ENCODE measurements around the gene RNF150.

RNF150 gene

GRCh38 chr4:140856621-140857062 is 276.6 kb downstream of the RNF150 start (continued):
- no peak for TF ChIP-seq ZBTB10 (tag by site-specific recombination; IDR thresholded peaks at IDR 0.05)
- peak; percentile 71 for TF ChIP-seq ZNF10 (tag by site-specific recombination; IDR thresholded peaks at IDR 0.05)
- 0 out of 2 replicates have a peak, but pooled peaks have one; percentile 60 for TF ChIP-seq ZNF600 (tag by site-specific recombination; IDR thresholded peaks at IDR 0.05)

GRCh38 chr4:140854168-140854567 is 279.1 kb downstream of the RNF150 start:
- POLR2A ChIA-PET: interaction anchor here (2.1 kb wide), 1 partner anchor 481 kb away, joined by 5 read pairs; the partner anchor contains the start of gene SCOC
- TF ChIP-seq KLF17 (tag by site-specific recombination; IDR thresholded peaks at IDR 0.05) (no peak), ZNF366 (tag by site-specific recombination; conservative IDR thresholded peaks at IDR 0.05) (no peak)
- Histone ChIP-seq H3K27ac (ENCODE audit: extremely low read depth, low read depth, low read length) (no peak overlapping the region), H3K4me3 (ENCODE audit: low read depth, low read length) (no peak overlapping the region), H3K36me3 (ENCODE audit: control insufficient read depth in 2 of 2, insufficient read depth in 1 of 2, low read length in 2 of 2) (no peaks in the 10 kb centered on the region), H3K9me3 (ENCODE audit: control insufficient read depth, insufficient read depth, low read depth, low read length) (no peaks in the 10 kb centered on the region), H3K4me1 (ENCODE audit: control insufficient read depth, insufficient read depth, low read length) (peaks cover 7% of the 10 kb centered on the region)
- CTCF ChIA-PET: interaction anchor here (0.7 to 2.5 kb wide), 3 partner anchors 24 to 494 kb away, joined by 3 to 12 read pairs (median 3); no protein-coding TSS in a partner anchor

GRCh38 chr4:140851804-140852203 is 281.5 kb downstream of the RNF150 start:
- ChIA-PET POLR2A (interaction anchor here (1.1 kb wide), 1 partner anchor 95 kb away, joined by 3 read pairs; no protein-coding TSS in a partner anchor), CTCF (interaction anchor here (0.6 to 1.6 kb wide), 11 partner anchors 9 to 492 kb away, joined by 3 to 13 read pairs (median 4); partner anchors contain the start of genes RNF150, SCOC and TBC1D9)
- H3K36me3 ChIP-seq (ENCODE audit: control insufficient read depth in 2 of 2, insufficient read depth in 1 of 2, low read length in 2 of 2): no peaks in the 10 kb centered on the region
- H3K9me3 ChIP-seq (ENCODE audit: control insufficient read depth, insufficient read depth, low read depth, low read length): no peaks in the 10 kb centered on the region
- 0 out of 2 replicates have a peak, but pooled peaks cover 3% of the 10 kb centered on the region for H3K4me1 ChIP-seq (ENCODE audit: control insufficient read depth, insufficient read depth, low read length)
- H3K4me3 ChIP-seq (ENCODE audit: low read depth, low read length): no peak overlapping the region
- no peak overlapping the region for H3K27ac ChIP-seq (ENCODE audit: extremely low read depth, low read depth, low read length)
- TF ChIP-seq ZNF629 (tag by site-specific recombination; IDR thresholded peaks at IDR 0.05) (no peak), ATF2 (tag by site-specific recombination; IDR thresholded peaks at IDR 0.05; ENCODE audit: low read depth) (no peak), ZNF747 (tag by site-specific recombination; IDR thresholded peaks at IDR 0.05) (no peak), ZBTB49 (tag by site-specific recombination; IDR thresholded peaks at IDR 0.05; ENCODE audit: low read depth) (no peak), ZNF239 (tag by site-specific recombination; IDR thresholded peaks at IDR 0.05) (no peak), ZNF37A (tag by site-specific recombination; IDR thresholded peaks at IDR 0.05) (no peak), ZBTB48 (tag by site-specific recombination; IDR thresholded peaks at IDR 0.05) (no peak), ZNF501 (tag by site-specific recombination; IDR thresholded peaks at IDR 0.05) (no peak), ZNF521 (tag by site-specific recombination; IDR thresholded peaks at IDR 0.05) (no peak), ZNF830 (tag by site-specific recombination; IDR thresholded peaks at IDR 0.05; ENCODE audit: low read depth) (no peak), OSR2 (tag by site-specific recombination; IDR thresholded peaks at IDR 0.05) (no peak), SALL2 (tag by site-specific recombination; IDR thresholded peaks at IDR 0.05; ENCODE audit: borderline replicate concordance) (no peak), REST (tag by site-specific recombination; IDR thresholded peaks at IDR 0.05) (no peak), ZNF449 (tag by site-specific recombination; IDR thresholded peaks at IDR 0.05) (no peak), SCRT2 (tag by site-specific recombination; IDR thresholded peaks at IDR 0.05) (no peak)
